GM18498 (cell line): ENCODE data around the gene TAS2R41.

Experiments
- ATAC-seq: cut with Tn5 transposase; IDR thresholded peaks from one replicate; pipeline ENCODE4 v1.9.1; 2021; ENCODE audit warnings: mild to moderate bottlenecking, moderate library complexity; ENCODE audit not compliant: unreplicated experiment

TAS2R41 gene

GRCh38 chr7:143492799-143493739, 15.4 kb downstream of the TAS2R41 start:
- ATAC-seq = no peak

DNA sequence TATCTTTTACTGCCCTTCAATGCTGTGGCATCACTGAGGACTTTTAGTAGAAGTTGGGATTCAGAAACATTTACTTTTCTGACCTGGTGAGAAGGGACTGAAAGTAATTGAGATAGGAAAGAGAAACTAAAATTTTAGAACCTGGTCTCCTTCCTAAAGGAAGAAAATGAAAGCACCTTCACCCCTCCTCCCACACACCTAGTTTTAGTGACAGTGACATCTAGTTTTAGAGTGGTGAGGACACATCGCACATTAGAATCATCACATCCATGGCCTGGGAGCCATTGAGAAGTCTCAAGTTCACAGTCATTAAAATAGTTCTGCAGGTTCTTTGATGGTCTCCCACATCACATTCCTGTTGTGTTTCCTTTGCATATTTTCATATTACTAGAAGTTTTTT, 16.1 kb downstream of the TAS2R41 start:
- peak; percentile 65 for ATAC-seq

- no peak for ATAC-seq
Measured at GRCh38 chr7:143494622-143495021, 16.9 kb downstream of the TAS2R41 start.

DNA sequence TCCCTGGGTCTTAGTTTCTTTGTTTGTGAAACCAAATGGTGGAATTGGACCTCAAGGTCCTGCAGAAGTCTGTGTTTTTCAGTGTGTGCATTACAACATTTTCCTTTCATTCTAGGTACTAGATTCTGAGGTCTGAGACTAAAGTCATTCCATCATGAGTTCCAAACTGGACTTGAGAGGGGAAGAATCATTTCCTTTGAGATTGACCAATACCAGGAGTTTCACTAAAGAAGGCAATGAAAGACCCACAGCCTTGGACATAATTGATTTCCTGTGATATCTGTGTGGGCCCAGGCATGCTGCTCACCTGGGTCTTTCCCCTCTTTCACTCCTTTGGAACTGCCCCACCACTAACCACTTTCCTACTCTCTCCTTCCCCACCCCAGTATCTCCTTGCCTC, 18.2 kb downstream of the TAS2R41 start:
- ATAC-seq = no peak

DNA sequence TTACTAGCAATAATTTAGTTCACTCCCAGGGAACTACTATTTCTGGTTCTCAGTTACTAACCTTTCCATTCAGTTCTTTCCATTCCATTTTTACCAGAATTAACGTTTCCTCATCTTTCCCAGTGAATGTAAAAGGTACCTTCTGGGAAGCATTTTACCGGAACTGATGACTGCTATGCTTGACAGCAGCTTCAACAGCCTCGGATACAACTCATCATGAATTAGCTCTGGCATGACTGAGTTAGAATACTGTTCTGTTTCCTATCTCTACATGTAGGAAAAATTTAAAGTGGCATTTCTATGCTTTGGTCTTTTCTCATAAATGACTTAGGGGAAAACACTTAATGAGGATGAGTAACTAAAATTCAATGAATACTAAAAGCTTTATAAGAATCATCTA, 18.6 kb downstream of the TAS2R41 start:
- no peak for ATAC-seq

DNA sequence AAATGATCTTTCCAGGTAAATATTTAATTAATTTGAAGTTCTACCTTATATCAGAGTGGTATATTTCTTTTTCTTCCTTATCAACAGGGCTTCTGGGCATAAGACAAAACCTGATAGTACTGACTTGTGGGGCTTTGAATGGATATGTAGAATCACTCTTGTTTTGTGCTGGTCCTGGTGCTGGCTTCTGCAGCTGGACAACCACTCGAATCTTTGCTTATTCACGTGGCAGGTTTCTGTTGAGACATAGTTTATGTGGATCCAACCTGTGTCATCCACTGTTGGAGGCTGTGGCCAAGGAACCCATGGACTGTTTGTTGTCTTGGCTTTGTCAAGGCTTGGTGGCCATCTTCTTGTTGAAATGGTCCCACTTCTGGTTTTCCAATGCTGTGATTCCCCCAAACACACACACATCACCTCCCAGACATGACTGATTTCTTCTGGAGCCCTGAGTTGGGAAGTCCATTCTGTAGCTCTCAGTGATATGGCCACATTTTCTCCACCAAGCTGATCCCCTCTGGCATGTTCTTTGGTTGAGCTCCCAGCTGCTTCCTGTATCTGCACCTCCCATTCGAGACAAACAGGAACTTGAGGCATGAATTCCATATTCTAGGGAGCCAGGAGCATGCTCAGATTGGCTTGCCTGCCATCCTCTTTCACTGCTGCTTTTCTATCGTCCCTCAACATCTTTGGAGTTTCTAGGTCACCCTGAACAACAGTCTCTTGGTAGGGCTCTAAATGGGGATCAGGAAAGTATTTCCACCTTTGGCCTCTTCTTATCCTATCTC, 19.5 kb downstream of the TAS2R41 start:
- ATAC-seq = no peak

DNA sequence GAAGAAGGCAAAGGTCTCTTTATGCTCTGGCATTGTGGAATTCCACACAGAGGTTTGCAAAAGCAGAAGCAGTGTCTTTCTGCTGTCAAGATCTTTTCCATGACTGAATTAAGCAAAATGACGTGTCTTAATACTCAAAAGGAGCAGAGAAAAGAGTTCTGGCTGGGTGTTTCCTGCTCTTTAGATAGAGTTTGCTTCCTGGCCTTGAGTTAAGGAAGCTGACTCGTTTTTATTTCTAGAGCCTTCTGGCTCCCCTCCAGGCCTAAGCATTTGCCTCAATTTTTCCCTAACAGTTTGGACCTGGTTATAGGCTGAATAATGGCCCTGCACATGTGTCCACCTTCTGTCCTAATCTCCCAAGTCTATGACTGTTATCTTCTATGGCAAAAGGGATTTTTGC, 21.6 kb downstream of the TAS2R41 start:
- ATAC-seq = no peak

- no peak for ATAC-seq
Measured at GRCh38 chr7:143499743-143500348, 22.2 kb downstream of the TAS2R41 start.

DNA sequence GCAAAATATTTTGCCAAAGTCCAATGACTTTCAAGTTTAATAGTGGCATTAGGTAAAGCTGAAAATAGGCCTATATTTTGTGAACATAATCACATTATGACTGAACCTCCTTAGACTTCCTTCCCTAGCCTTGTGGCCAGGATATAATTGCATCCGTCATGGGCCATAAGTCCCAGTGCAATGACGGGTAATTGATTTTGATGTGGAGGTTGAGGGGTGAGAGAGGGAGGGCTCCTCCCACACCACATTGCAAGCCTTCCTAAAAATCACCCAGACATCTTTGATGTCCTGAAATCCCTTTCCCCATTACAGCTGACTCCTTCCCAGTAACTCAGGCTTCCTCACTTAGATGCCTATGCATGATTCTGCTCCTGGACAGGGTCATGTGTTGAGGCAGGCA, 25.6 kb downstream of the TAS2R41 start:
- ATAC-seq = no peak

DNA sequence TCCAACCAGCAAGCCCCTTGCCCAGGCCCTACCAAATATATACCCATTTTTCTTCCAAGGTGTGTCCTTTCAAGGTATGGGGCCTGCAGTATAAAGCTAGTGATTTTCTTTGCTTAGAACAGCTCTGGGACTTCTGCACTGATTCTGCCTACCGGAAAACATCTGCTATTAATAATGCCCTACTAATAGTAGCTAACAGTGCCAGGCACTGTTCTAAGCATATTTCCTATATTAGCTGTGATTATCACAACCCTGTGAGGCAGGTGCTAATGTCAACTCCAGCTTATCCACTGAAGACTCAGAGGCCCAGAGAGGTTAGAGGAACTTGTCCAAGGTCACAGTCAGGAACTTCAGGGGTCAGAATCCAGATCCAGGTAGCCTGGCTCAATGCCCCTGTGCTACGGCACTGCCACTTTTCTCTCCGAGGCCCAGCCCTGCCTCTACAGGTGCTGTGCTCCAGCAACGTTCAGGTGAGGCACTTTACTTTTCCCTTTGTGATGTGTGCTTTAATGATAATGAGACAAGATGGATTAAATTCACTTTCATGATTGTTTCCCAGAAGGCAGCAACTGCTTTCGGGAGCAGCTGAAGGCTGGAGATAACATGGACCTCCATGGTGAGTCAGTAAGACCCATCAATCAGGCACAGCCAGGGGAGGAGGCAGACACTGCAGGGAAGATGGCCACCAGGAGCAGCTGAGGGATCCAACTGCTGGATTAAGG, 26.7 kb downstream of the TAS2R41 start:
- no peak for ATAC-seq

- ATAC-seq = no peak
Measured at GRCh38 chr7:143504937-143505297, 27.2 kb downstream of the TAS2R41 start.

GRCh38 chr7:143505838-143506237, 28.2 kb downstream of the TAS2R41 start:
- ATAC-seq = no peak

DNA sequence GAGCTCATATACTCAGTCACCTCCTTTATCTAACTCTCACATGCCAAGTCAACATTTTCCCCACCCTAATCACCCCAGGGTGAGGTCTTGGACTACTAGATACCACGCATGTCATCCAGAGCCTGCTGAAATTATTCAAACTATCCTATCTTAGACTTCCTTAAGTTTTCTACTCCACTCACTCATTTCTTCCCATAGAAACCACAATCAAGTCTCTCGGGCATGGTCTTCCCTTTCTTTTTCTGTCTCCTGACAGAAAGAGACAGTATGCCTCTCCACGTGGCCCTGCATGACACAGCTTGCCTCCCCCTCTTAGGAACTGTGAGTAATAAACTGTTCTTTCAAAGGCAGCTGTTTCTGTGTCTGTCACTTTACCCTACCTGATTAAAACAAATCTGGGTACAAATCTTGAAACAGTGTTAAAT, 29.4 kb downstream of the TAS2R41 start:
- no peak for ATAC-seq

- ATAC-seq = no peak
Measured at GRCh38 chr7:143507534-143508055, 29.9 kb downstream of the TAS2R41 start.

DNA sequence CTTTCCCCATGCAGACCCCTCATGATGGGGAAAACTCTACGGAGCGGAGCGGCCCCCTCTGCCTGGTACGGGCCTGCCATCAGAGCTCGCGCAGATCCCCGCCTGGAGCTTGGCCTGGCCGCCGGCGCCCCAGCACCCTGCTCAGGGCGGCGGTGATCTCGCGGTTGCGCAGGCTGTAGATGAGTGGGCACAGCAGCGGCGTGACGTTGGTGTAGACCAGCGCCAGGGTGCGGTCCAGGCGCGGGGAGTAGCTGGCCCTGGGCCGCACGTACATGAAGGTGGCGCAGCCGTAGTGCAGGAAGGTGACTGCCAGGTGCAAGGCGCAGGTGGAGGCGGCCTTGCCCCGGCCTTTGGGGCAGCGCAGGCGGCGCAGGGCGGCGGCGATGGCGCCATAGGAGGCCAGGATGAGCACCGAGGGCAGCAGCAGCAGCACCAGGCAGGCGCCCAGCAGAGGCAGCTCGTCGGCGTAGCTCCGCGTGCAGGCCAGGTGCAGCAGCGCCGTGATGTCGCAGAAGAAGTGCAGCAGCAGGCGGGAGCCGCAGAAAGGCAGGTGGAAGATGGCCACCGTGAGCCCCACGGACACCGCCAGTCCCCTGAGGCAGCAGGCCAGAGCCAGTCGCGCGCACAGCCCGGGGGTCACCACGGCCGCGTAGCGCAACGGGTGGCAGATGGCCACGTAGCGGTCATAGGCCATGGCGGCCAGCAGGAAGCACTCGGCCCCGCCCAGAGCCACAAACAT, 33.4 kb downstream of the TAS2R41 start:
- ATAC-seq = no peak

- no peak for ATAC-seq
Measured at GRCh38 chr7:143511593-143512047, 33.9 kb downstream of the TAS2R41 start.

GRCh38 chr7:143512488-143513340, 35.0 kb downstream of the TAS2R41 start:
- ATAC-seq = no peak

DNA sequence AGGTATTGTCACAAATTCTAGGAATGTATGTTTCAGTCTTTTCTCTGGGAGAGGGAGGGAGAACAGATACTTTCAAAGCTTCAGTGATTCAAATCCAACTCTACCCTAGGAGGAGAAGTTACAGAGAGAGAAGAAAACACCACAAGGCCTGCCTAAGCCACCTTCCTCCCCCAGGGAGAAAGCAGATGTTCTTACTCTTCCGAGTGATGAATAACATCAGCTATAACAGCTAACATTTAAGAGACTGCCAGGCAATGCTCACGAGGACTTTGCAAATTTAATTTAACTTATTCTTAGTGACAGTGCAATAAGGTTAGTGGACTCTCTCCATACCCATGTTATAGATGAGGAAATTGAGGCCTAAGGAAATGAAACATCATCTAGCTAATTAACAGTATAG, 36.8 kb downstream of the TAS2R41 start:
- ATAC-seq = no peak
